ENCODE results near the gene HSPB7.
"Not testable (repeated sequence)": the region's sequence is repeated elsewhere in the genome, so short reads cannot be mapped to it uniquely, and the experiment has no call there.

The HSPB7 gene

GRCh38 chr1:16063921-16064320, 46.1 kb upstream of the HSPB7 start:
- no peaks in the 10 kb centered on the region for H3K4me1 ChIP-seq
- no peak for DNase-seq
- no peaks in the 10 kb centered on the region for H3K36me3 ChIP-seq
- H3K27me3 ChIP-seq, result no peaks in the 10 kb centered on the region
- no peak overlapping the region for H3K4me3 ChIP-seq (ENCODE audit: low read depth, low read length)
- TF ChIP-seq CTCF (IDR thresholded peaks at IDR 0.05; ENCODE audit: low read depth, low read length), result no peak
- no peaks in the 10 kb centered on the region for H3K9me3 ChIP-seq

GRCh38 chr1:16063226-16063829, 45.5 kb upstream of the HSPB7 start:
- no peak for DNase-seq
- TF ChIP-seq CTCF (IDR thresholded peaks at IDR 0.05; ENCODE audit: low read depth, low read length), result no peak
- H3K36me3 ChIP-seq, result no peaks in the 10 kb centered on the region
- no peaks in the 10 kb centered on the region for H3K4me1 ChIP-seq
- no peaks in the 10 kb centered on the region for H3K27me3 ChIP-seq
- no peaks in the 10 kb centered on the region for H3K9me3 ChIP-seq
- no peak overlapping the region for H3K4me3 ChIP-seq (ENCODE audit: low read depth, low read length)

GRCh38 chr1:16062687-16063075, 44.8 kb upstream of the HSPB7 start:
- H3K27me3 ChIP-seq; H3K9me3 ChIP-seq; DNase-seq; H3K4me1 ChIP-seq; H3K4me3 ChIP-seq (ENCODE audit: low read depth, low read length); H3K36me3 ChIP-seq: not testable (repeated sequence)

- not testable (repeated sequence) for H3K36me3 ChIP-seq; H3K9me3 ChIP-seq; H3K4me3 ChIP-seq (ENCODE audit: low read depth, low read length); H3K27me3 ChIP-seq; H3K4me1 ChIP-seq; DNase-seq
Observed at GRCh38 chr1:16061989-16062686, 44.3 kb upstream of the HSPB7 start.

- no peak for DNase-seq
- Histone ChIP-seq H3K9me3 (no peaks in the 10 kb centered on the region), H3K4me1 (no peaks in the 10 kb centered on the region), H3K27me3 (no peaks in the 10 kb centered on the region), H3K4me3 (ENCODE audit: low read depth, low read length) (no peak overlapping the region), H3K36me3 (no peaks in the 10 kb centered on the region)
- no peak for TF ChIP-seq CTCF (IDR thresholded peaks at IDR 0.05; ENCODE audit: low read depth, low read length)
Observed at GRCh38 chr1:16061266-16061665, 43.4 kb upstream of the HSPB7 start.

GRCh38 chr1:16058394-16059120, 40.7 kb upstream of the HSPB7 start:
- H3K27me3 ChIP-seq; DNase-seq; H3K9me3 ChIP-seq; H3K4me1 ChIP-seq; H3K4me3 ChIP-seq (ENCODE audit: low read depth, low read length); H3K36me3 ChIP-seq: not testable (repeated sequence)

GRCh38 chr1:16057314-16057915, 39.6 kb upstream of the HSPB7 start:
- H3K9me3 ChIP-seq; H3K4me3 ChIP-seq (ENCODE audit: low read depth, low read length); H3K4me1 ChIP-seq; H3K27me3 ChIP-seq; DNase-seq; H3K36me3 ChIP-seq: not testable (repeated sequence)

GRCh38 chr1:16056521-16056912, 38.7 kb upstream of the HSPB7 start:
- not testable (repeated sequence) for H3K4me3 ChIP-seq (ENCODE audit: low read depth, low read length); H3K36me3 ChIP-seq; DNase-seq; H3K9me3 ChIP-seq; H3K4me1 ChIP-seq; H3K27me3 ChIP-seq

All from BE2C (cell line).